Stimulated activated CD8-positive, alpha-beta memory T cell treated with anti-CD3 and anti-CD28 coated beads, Interleukin-7, amount 100 ng/mL, for 24 hours (primary cell): ENCODE data around the gene ZFHX2.

Experiments
- DNase-seq: peaks from one replicate; pipeline ENCODE4 v3.0.0-alpha.2; 2020; ENCODE audit warnings: low read depth

The ZFHX2 gene

GRCh38 chr14:23572836-23573235, 21.3 kb upstream of the ZFHX2 start:
- DNase-seq: no peak

- DNase-seq: no peak
These were observed 20.9 kb upstream of the ZFHX2 start for GRCh38 chr14:23572524-23572828.

- no peak for DNase-seq
These were observed 20.3 kb upstream of the ZFHX2 start for GRCh38 chr14:23571701-23572523.

- no peak for DNase-seq
These were observed 19.4 kb upstream of the ZFHX2 start for GRCh38 chr14:23570806-23571483.

GRCh38 chr14:23569443-23570151, 18.0 kb upstream of the ZFHX2 start:
- DNase-seq: no peak

GRCh38 chr14:23568600-23569331, 17.2 kb upstream of the ZFHX2 start:
- no peak for DNase-seq

GRCh38 chr14:23568021-23568599, 16.5 kb upstream of the ZFHX2 start:
- no peak for DNase-seq

GRCh38 chr14:23567186-23568020, 15.8 kb upstream of the ZFHX2 start, which contains the start of gene AP1G2:
Gene AP1G2, minus strand, starts transcription at chr14:23567791. Its CDS starts 477 bp downstream, at chr14:23567314.
- peak; percentile 79 for DNase-seq

- DNase-seq: no peak
These were observed 15.2 kb upstream of the ZFHX2 start for GRCh38 chr14:23566778-23567185.

- no peak for DNase-seq
These were observed 14.7 kb upstream of the ZFHX2 start for GRCh38 chr14:23566112-23566777.

GRCh38 chr14:23565626-23566025, 14.1 kb upstream of the ZFHX2 start:
- no peak for DNase-seq

GRCh38 chr14:23564876-23565275, 13.3 kb upstream of the ZFHX2 start:
- DNase-seq: no peak

- DNase-seq: no peak
These were observed 12.7 kb upstream of the ZFHX2 start for GRCh38 chr14:23564181-23564812.

GRCh38 chr14:23563473-23564180, 12.1 kb upstream of the ZFHX2 start:
- no peak for DNase-seq

GRCh38 chr14:23562822-23563472, 11.4 kb upstream of the ZFHX2 start:
- DNase-seq: peak; percentile 34

GRCh38 chr14:23561873-23562821, 10.6 kb upstream of the ZFHX2 start:
- DNase-seq: no peak

GRCh38 chr14:23561259-23561658, 9.7 kb upstream of the ZFHX2 start:
- DNase-seq: no peak
